Psoas muscle (tissue), 8 donors: ENCODE results near the gene SMCO4. TPM values are rescaled to one million over a fixed set of nuclear protein-coding genes. Genes with fewer than 3 reads are reported as not detected.

Experiments
- ATAC-seq, 4 donors: fragments of 200-7000 bp; cut with Tn5 transposase; one replicate each; pipeline ENCODE4 v1.9.1; 2020; ENCODE audit warnings: moderate library complexity in 3 of 4, mild to moderate bottlenecking in 2 of 4
- DNase-seq, 2 donors: peaks; one replicate each; pipeline ENCODE4 v3.0.0-alpha.2; 2020
- H3K27ac ChIP-seq: fragments of 200-600 bp; one replicate; pipeline ENCODE4 v1.8.0; 2022
- H3K27me3 ChIP-seq, 3 donors: fragments of 200-600 bp in 1 of 3; one replicate each; pipeline versions ENCODE4 v1.6.1 to v1.8.0; 2013 to 2022; ENCODE audit warnings: low read length in 2 of 3, mild to moderate bottlenecking in 2 of 3, moderate library complexity in 1 of 3; ENCODE audit not compliant: insufficient read depth in 3 of 3
- H3K36me3 ChIP-seq, 2 donors: fragments of 200-600 bp in 1 of 2; one replicate each; pipeline versions ENCODE4 v1.6.1 to v1.8.0; 2013 to 2022; ENCODE audit warnings: low read depth in 1 of 2, mild to moderate bottlenecking in 1 of 2, moderate library complexity in 1 of 2; ENCODE audit not compliant: insufficient read depth in 1 of 2
- H3K4me1 ChIP-seq: fragments of 200-600 bp; one replicate; pipeline ENCODE4 v1.8.0; 2022
- H3K4me3 ChIP-seq: fragments of 200-600 bp; one replicate; pipeline ENCODE4 v1.8.0; 2022; ENCODE audit warnings: mild to moderate bottlenecking
- H3K9me3 ChIP-seq: fragments of 200-600 bp; one replicate; pipeline ENCODE4 v1.8.0; 2022
- WGBS, 3 donors: extraction: QIAGEN DNeasy Blood & Tissue Kit; methylation state at CpG; one replicate each; pipeline versions ENCODE4 v1.1.6 to v1.1.7; 2013; 5-methylcytosine and 5-hydroxymethylcytosine counted together
- intact Hi-C, 2 donors: fragments of 100-400 bp; cut with DNase I; formaldehyde crosslinking; loops; one replicate each; pipeline versions ENCODE4 v1.11.0 to v1.14.2; 2022
- polyA plus RNA-seq, 3 donors: library from polyadenylated mRNA; stranded (reverse); fragments of 200-250 nt; gene quantifications; one replicate each; pipeline ENCODE4 v1.2.3, GENCODE V29; 2013
- total RNA-seq, 4 donors: library from RNA; stranded (reverse); fragmentation: NEBNext Ultra II Directional in 2 of 4; extraction: Animal tissue kit (Norgen Biotek cat#: 25700) in 2 of 4; gene quantifications; one replicate each; pipeline versions ENCODE4 v1.2.1 to v1.2.4, GENCODE V29; 2021 to 2023
- TF ChIP-seq, protein P1 (sequence below): fragments of 200-600 bp; IDR thresholded peaks from one replicate; pipeline ENCODE4 v1.8.0; 2022; ENCODE audit warnings: antibody characterized with exemption
- donor health status: healthy with polysubstance abuse.
- donor health status: DM: no; HTN: no; CAD: no; lungs with moderate emphysema.
- donor health status: Bipolar disorder and iron deficiency.
- donor health status: healthy.
- donor health status: DM: yes; HTN: yes; CAD: no.
- donor health status: DM: no; HTN: no; CAD: no.
- donor health status: DM: no; HTN: no; CAD: no.
- donor health status: DM: yes; HTN: yes; CAD: no.

The SMCO4 gene
- total and polyA plus RNA-seq, 7 donors = 3.5 to 21.8 (median 8.6) TPM

GRCh38 chr11:93570759-93571413, 27.7 kb upstream of the SMCO4 start:
- Histone ChIP-seq H3K4me1 (peaks cover 38% of the 10 kb centered on the region), H3K36me3 (no peaks in the 10 kb centered on the region), H3K27ac (peak overlapping the region; percentile 65), H3K4me3 (no peak overlapping the region), H3K27me3 (no peaks in the 10 kb centered on the region), H3K9me3 (no peaks in the 10 kb centered on the region)
- intact Hi-C loops = no loop called here
- DNase-seq (peak in 1 of 2 donors; percentile 25), ATAC-seq (peak; percentile 76 to 91 (median 88))
- 14 to 22% (median 18%) methylated on average over 5 of the region's 5 CpGs for WGBS, 3 donors
- TF ChIP-seq, protein P1, sequence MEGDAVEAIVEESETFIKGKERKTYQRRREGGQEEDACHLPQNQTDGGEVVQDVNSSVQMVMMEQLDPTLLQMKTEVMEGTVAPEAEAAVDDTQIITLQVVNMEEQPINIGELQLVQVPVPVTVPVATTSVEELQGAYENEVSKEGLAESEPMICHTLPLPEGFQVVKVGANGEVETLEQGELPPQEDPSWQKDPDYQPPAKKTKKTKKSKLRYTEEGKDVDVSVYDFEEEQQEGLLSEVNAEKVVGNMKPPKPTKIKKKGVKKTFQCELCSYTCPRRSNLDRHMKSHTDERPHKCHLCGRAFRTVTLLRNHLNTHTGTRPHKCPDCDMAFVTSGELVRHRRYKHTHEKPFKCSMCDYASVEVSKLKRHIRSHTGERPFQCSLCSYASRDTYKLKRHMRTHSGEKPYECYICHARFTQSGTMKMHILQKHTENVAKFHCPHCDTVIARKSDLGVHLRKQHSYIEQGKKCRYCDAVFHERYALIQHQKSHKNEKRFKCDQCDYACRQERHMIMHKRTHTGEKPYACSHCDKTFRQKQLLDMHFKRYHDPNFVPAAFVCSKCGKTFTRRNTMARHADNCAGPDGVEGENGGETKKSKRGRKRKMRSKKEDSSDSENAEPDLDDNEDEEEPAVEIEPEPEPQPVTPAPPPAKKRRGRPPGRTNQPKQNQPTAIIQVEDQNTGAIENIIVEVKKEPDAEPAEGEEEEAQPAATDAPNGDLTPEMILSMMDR = no peak

- H3K27ac ChIP-seq = no peak overlapping the region
- H3K4me1 ChIP-seq = peaks cover 41% of the 10 kb centered on the region
- intact Hi-C loops = no loop called here
- ATAC-seq (no peak), DNase-seq (no peak)
- H3K4me3 ChIP-seq = no peak overlapping the region
- H3K9me3 ChIP-seq = no peaks in the 10 kb centered on the region
- TF ChIP-seq, protein P1 = no peak
- no peaks in the 10 kb centered on the region for H3K27me3 ChIP-seq
- no peaks in the 10 kb centered on the region for H3K36me3 ChIP-seq
Observed at GRCh38 chr11:93569496-93569895, 26.3 kb upstream of the SMCO4 start.

GRCh38 chr11:93568726-93569125, 25.5 kb upstream of the SMCO4 start:
- TF ChIP-seq, protein P1 = no peak
- DNase-seq (no peak), ATAC-seq (no peak)
- intact Hi-C loops = no loop called here
- Histone ChIP-seq H3K36me3 (no peaks in the 10 kb centered on the region), H3K4me3 (no peak overlapping the region), H3K27me3 (no peaks in the 10 kb centered on the region), H3K4me1 (peaks cover 41% of the 10 kb centered on the region), H3K9me3 (no peaks in the 10 kb centered on the region), H3K27ac (peak overlapping the region; percentile 68)
- WGBS, 3 donors = 88 to 91% (median 90%) methylated on average over 2 of the region's 2 CpGs

DNA sequence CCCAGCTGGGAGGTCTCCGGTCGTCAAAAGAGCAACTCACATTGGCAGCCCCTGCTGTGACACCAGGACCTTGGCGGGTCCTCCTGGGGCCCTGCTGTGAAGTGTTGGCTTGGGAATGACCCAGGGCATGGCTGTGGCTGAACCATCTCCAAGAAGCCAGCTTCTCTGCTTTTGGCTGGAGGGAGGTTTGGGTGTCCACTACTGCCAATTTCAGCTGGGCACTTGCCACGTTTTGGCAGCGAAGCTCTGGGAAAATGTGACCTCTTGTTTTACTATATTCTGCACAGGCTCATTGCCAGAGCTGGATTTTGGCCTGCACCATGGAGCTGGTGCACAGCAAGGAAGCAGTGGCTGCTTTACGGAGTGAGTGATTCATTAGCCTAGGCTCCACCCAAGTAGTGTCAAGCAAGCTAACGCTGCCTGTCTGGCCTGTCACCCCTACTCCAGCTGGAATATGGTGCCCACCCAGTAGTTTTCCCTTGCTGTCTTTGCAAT, 24.3 kb upstream of the SMCO4 start:
- Histone ChIP-seq H3K4me1 (peaks cover 41% of the 10 kb centered on the region), H3K27ac (peak overlapping the region; percentile 68), H3K9me3 (no peaks in the 10 kb centered on the region), H3K4me3 (no peak overlapping the region), H3K27me3 (no peaks in the 10 kb centered on the region), H3K36me3 (no peaks in the 10 kb centered on the region)
- TF ChIP-seq, protein P1 = no peak
- 10 to 17% (median 15%) methylated on average over 7 of the region's 7 CpGs for WGBS, 3 donors
- DNase-seq (peak; percentile 59 to 86), ATAC-seq (peak; percentile 82 to 95 (median 92))
- intact Hi-C loops = no loop called here

DNA sequence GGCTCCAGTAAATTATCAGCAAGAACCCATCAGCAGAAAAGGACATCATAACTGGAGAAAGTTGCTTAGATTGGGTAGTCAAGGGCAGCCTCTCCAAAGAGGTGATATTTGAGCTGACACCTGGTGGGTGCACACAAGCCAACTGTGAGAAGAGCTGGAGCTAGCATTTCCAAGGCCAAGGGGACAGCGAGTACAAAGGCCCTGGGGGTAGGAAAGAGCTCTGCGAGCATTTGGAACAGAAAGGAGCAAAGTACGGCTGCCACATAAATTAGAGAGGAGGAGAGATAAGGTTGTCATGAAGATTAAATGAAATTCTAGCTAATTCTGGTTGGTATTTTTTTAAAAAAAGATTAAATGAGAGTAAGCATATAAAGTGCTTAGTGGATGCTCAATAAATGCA, 21.7 kb upstream of the SMCO4 start:
- Histone ChIP-seq H3K27ac (no peak overlapping the region), H3K4me3 (no peak overlapping the region), H3K9me3 (no peaks in the 10 kb centered on the region), H3K36me3 (no peaks in the 10 kb centered on the region), H3K27me3 (no peaks in the 10 kb centered on the region), H3K4me1 (peaks cover 28% of the 10 kb centered on the region)
- intact Hi-C loops = no loop called here
- WGBS, 3 donors = 24 to 45% (median 28%) methylated on average over 3 of the region's 3 CpGs
- peak in 1 of 4 donors; percentile 33 for ATAC-seq
- TF ChIP-seq, protein P1 = no peak
- no peak for DNase-seq
